DND-41 (cell line): Measurements from ENCODE around the gene LDHAL6B.

Source experiments
- ATAC-seq: fragments of 200-7000 bp; cut with Tn5 transposase; 3 replicates; pipeline ENCODE4 v1.9.1; 2021; ENCODE audit warnings: low read depth; ENCODE audit not compliant: insufficient read depth
- DNase-seq: peaks from one replicate; pipeline ENCODE4 v3.0.0-alpha.2; 2020
- H2AFZ ChIP-seq: 2 replicates; pipeline ENCODE4 v1.6.0; 2012; ENCODE audit warnings: low read depth, low read length
- H3K27ac ChIP-seq: 2 replicates; pipeline ENCODE4 v1.5.1; 2012; ENCODE audit warnings: low read length, inconsistent platforms
- H3K27me3 ChIP-seq: fragments of 200-600 bp; sonication (generic); 2 replicates; pipeline ENCODE4 v1.6.0; 2012; ENCODE audit warnings: low read length, mild to moderate bottlenecking, inconsistent platforms; ENCODE audit not compliant: insufficient read depth, poor library complexity
- H3K36me3 ChIP-seq: 2 replicates; pipeline ENCODE4 v1.5.1; 2012; ENCODE audit warnings: low read length, inconsistent platforms; ENCODE audit not compliant: insufficient read depth
- H3K4me1 ChIP-seq: 2 replicates; pipeline ENCODE4 v1.5.1; 2012; ENCODE audit warnings: mild to moderate bottlenecking, low read length; ENCODE audit not compliant: insufficient read depth
- H3K4me2 ChIP-seq: 2 replicates; pipeline ENCODE4 v1.6.0; 2012; ENCODE audit warnings: mild to moderate bottlenecking, moderate library complexity, low read length, inconsistent platforms; ENCODE audit not compliant: insufficient read depth
- H3K4me3 ChIP-seq, 2 experiments: fragments of 200-600 bp in 1 of 2; shearing (Covaris generic) in 1 of 2; 2 replicates each; pipeline ENCODE4 v1.5.1; 2012 to 2016; ENCODE audit warnings: inconsistent platforms in 2 of 2, low read length in 2 of 2, mild to moderate bottlenecking in 2 of 2, low read depth in 1 of 2, moderate library complexity in 1 of 2
- H3K79me2 ChIP-seq: 2 replicates; pipeline ENCODE4 v1.6.0; 2012; ENCODE audit warnings: low read length, inconsistent platforms; ENCODE audit not compliant: insufficient read depth
- H3K9ac ChIP-seq: 2 replicates; pipeline ENCODE4 v1.6.0; 2012; ENCODE audit warnings: low read depth, mild to moderate bottlenecking, inconsistent platforms, low read length, moderate library complexity
- H3K9me3 ChIP-seq: 2 replicates; pipeline ENCODE4 v1.5.1; 2012; ENCODE audit warnings: low read length, moderate library complexity, mild to moderate bottlenecking, inconsistent platforms; ENCODE audit not compliant: insufficient read depth, severe bottlenecking
- H4K20me1 ChIP-seq: 2 replicates; pipeline ENCODE4 v1.6.0; 2012; ENCODE audit warnings: low read length; ENCODE audit not compliant: insufficient read depth
- EZH2 ChIP-seq: IDR thresholded peaks from 3 replicates; pipeline ENCODE4 v1.6.1; 2012; ENCODE audit warnings: borderline replicate concordance, low read depth, mild to moderate bottlenecking, moderate library complexity, low read length, inconsistent platforms; ENCODE audit not compliant: severe bottlenecking
- TF ChIP-seq, protein P1 (sequence below): IDR thresholded peaks from 2 replicates; pipeline ENCODE4 v1.5.1; 2012; ENCODE audit warnings: borderline replicate concordance, low read length, moderate library complexity, mild to moderate bottlenecking; ENCODE audit not compliant: poor library complexity, severe bottlenecking; ENCODE audit errors: extremely low read depth

Gene LDHAL6B

DNA sequence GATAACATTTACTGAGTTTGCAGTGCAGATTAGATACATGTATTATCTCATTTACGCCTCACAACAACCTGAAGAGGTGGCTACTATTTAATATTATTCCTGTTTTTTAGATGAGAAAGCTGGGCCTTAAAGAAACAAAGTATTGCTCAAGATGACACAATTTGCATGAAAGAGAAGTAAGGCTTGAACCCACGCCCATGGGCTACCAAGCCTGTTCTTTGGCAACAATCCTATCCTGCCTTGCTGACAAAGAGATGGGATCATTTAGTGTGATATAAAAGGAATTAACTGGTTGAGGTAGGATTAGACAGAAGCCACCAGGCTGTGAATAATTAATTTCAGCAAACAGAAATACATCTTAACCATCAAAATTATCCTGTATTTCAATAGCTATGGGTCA, 9.2 kb upstream of the LDHAL6B start:
- Histone ChIP-seq H3K4me1 (no peaks in the 10 kb centered on the region), H3K27me3 (peaks cover 5% of the 10 kb centered on the region), H3K9ac (no peak overlapping the region), H3K4me3 (no peak overlapping the region), H4K20me1 (no peaks in the 10 kb centered on the region), H2AFZ (no peak overlapping the region), H3K79me2 (no peaks in the 10 kb centered on the region), H3K4me2 (no peak overlapping the region), H3K27ac (no peak overlapping the region), H3K36me3 (no peaks in the 10 kb centered on the region), H3K9me3 (no peaks in the 10 kb centered on the region)
- ATAC-seq (no peak), DNase-seq (no peak)
- TF ChIP-seq, protein P1, sequence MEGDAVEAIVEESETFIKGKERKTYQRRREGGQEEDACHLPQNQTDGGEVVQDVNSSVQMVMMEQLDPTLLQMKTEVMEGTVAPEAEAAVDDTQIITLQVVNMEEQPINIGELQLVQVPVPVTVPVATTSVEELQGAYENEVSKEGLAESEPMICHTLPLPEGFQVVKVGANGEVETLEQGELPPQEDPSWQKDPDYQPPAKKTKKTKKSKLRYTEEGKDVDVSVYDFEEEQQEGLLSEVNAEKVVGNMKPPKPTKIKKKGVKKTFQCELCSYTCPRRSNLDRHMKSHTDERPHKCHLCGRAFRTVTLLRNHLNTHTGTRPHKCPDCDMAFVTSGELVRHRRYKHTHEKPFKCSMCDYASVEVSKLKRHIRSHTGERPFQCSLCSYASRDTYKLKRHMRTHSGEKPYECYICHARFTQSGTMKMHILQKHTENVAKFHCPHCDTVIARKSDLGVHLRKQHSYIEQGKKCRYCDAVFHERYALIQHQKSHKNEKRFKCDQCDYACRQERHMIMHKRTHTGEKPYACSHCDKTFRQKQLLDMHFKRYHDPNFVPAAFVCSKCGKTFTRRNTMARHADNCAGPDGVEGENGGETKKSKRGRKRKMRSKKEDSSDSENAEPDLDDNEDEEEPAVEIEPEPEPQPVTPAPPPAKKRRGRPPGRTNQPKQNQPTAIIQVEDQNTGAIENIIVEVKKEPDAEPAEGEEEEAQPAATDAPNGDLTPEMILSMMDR, result no peak
- no peak for TF ChIP-seq EZH2

DNA sequence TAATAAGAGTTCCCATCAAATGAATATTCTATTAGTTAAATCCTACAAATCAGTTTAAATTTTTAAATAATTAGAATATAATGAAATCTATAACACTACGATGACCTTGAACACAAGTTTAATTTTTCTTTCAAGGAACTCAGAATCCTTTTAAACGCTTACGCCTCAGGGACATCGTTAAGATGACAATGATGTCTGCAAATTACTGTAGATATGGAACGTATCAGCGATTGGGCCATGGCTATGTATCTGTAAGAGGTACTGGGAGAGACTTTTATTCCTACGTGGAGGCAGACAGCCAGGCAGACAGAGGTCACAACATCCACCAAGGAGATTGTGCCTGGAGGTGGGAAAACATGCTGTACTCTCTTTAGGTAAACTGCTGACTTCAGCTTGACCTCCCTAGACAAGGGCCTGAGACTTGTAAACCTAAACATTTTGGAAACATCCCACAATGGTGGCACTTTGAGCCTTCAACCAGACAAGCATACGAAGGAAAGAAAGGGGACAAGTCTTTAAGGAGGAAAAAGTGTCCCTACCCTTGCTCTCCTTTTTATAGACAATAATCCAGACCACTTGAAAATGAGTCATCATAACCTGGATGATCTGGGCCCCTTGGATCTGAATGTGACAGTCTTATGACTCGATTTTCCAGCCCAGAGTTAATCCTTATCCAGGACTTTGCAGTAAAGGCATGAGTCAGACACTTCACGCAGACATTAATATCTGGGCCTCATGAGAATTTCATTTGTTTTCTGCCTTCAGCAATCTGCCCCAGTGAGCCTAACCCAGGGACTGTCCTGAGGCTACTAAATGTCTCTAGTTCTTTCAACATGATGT, 6.8 kb upstream of the LDHAL6B start:
- Histone ChIP-seq H3K4me1 (no peaks in the 10 kb centered on the region), H4K20me1 (no peaks in the 10 kb centered on the region), H3K4me2 (no peak overlapping the region), H3K4me3 (no peak overlapping the region), H2AFZ (no peak overlapping the region), H3K27me3 (peaks cover 4% of the 10 kb centered on the region), H3K36me3 (no peaks in the 10 kb centered on the region), H3K9me3 (no peaks in the 10 kb centered on the region), H3K79me2 (no peaks in the 10 kb centered on the region), H3K27ac (no peak overlapping the region), H3K9ac (no peak overlapping the region)
- TF ChIP-seq EZH2, result no peak
- DNase-seq (no peak), ATAC-seq (no peak)

DNA sequence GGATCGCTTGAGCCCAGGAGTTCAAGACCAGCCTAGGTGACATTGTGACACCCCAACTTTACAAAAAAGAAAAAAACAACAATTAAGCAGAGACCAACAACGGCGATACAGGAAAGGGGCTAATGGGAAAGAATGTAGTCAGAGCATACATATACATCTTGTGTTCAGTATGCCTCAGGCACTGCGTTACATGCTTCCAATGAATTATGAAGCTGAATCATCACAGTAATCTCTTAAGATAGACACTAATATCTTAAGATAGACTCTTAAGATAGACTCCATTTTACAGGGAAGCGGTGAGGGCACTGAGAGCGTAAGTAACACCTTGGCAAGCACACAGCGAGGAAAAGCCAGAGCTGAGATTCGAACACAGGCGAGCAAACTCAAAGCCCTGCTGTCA, 6.1 kb upstream of the LDHAL6B start:
- Histone ChIP-seq H3K9me3 (no peaks in the 10 kb centered on the region), H3K79me2 (no peaks in the 10 kb centered on the region), H3K4me3 (no peak overlapping the region), H3K4me2 (no peak overlapping the region), H3K27me3 (peaks cover 4% of the 10 kb centered on the region), H2AFZ (no peak overlapping the region), H3K36me3 (no peaks in the 10 kb centered on the region), H3K27ac (no peak overlapping the region), H3K4me1 (no peaks in the 10 kb centered on the region), H4K20me1 (no peaks in the 10 kb centered on the region), H3K9ac (no peak overlapping the region)
- DNase-seq, result no peak
- ATAC-seq, result no peak
- TF ChIP-seq EZH2, result no peak
- TF ChIP-seq, protein P1, result no peak

DNA sequence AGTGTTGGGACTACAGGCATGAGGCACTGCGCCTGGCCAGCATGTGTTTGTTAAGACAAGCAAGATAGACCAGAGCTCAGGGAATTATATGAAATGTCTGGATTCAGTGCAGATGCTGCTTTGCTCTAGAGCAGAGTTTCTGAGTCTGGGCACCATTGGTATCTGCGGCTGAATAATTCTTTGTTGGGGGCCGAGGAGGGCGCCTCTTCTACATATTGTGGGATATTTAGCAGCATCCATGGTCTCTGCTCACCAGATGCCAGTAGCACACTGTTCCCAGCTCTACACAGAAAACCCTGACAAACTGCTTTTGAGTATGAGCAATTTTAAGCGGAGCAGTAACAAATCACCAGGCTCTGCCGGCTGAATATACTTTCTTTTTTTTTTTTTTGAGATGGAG, 3.6 kb upstream of the LDHAL6B start:
- H3K4me1 ChIP-seq, result no peaks in the 10 kb centered on the region
- H2AFZ ChIP-seq, result no peak overlapping the region
- H3K79me2 ChIP-seq, result no peaks in the 10 kb centered on the region
- H3K27ac ChIP-seq, result no peak overlapping the region
- H3K36me3 ChIP-seq, result no peaks in the 10 kb centered on the region
- no peak overlapping the region for H3K4me2 ChIP-seq
- H3K9me3 ChIP-seq, result no peaks in the 10 kb centered on the region
- no peak for DNase-seq
- H4K20me1 ChIP-seq, result no peaks in the 10 kb centered on the region
- H3K27me3 ChIP-seq, result peaks cover 4% of the 10 kb centered on the region
- no peak overlapping the region for H3K4me3 ChIP-seq
- ATAC-seq, result no peak
- no peak overlapping the region for H3K9ac ChIP-seq
- TF ChIP-seq EZH2, result no peak
- TF ChIP-seq, protein P1, result no peak
